ENCODE results near the gene HNRNPCL1.
"Not testable (repeated sequence)": the region's sequence is repeated elsewhere in the genome, so short reads cannot be mapped to it uniquely, and the experiment has no call there.

GRCh38 chr1:12898170-12898569 is 49.6 kb upstream of the HNRNPCL1 start, which contains the start of gene PRAMEF10:
- TF ChIP-seq CTCF (IDR thresholded peaks at IDR 0.05; ENCODE audit: low read length); EZH2 (optimal IDR thresholded peaks at IDR 0.05; ENCODE audit: low read depth, low read length); EZH2phosphoT487 (IDR thresholded peaks at IDR 0.05; ENCODE audit: low read length): not testable (repeated sequence)
